Measurements from ENCODE around the gene H3-3A.

Gene H3-3A

DNA sequence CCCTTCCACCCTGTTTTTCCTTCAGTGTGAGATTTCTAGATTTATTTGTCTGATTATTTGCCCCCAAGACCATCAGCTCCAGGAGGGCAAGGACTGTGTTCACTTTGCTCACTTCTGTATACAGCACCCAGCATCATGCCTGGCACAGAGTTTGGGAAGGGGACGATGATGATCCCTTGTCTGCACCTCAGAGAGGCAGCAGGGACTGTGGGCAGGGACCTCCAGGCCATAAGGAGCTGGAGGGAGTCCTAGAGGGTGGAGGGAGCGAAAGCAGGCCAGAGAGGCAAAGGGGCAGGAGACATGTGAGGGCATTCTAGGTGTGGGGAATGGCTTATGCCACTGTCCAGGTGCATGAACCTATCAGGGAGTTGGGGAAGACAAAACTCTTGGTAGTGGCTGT is 32.8 kb downstream of the H3-3A start:
- DNase-seq (ENCODE audit: low read depth in 1 of 2, low spot score in 1 of 2), result no peak
- no peak for TF ChIP-seq SPI1 (IDR thresholded peaks at IDR 0.05; ENCODE audit: borderline replicate concordance, low read depth)
- TF ChIP-seq, protein P1, sequence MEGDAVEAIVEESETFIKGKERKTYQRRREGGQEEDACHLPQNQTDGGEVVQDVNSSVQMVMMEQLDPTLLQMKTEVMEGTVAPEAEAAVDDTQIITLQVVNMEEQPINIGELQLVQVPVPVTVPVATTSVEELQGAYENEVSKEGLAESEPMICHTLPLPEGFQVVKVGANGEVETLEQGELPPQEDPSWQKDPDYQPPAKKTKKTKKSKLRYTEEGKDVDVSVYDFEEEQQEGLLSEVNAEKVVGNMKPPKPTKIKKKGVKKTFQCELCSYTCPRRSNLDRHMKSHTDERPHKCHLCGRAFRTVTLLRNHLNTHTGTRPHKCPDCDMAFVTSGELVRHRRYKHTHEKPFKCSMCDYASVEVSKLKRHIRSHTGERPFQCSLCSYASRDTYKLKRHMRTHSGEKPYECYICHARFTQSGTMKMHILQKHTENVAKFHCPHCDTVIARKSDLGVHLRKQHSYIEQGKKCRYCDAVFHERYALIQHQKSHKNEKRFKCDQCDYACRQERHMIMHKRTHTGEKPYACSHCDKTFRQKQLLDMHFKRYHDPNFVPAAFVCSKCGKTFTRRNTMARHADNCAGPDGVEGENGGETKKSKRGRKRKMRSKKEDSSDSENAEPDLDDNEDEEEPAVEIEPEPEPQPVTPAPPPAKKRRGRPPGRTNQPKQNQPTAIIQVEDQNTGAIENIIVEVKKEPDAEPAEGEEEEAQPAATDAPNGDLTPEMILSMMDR (IDR thresholded peaks at IDR 0.05; ENCODE audit: insufficient read depth, low read length), result no peak
- no peak for TF ChIP-seq GABPA (IDR thresholded peaks at IDR 0.05; ENCODE audit: low read depth)
- TF ChIP-seq POLR2AphosphoS5 (IDR thresholded peaks at IDR 0.05; ENCODE audit: low read depth), result no peak
- no peak for TF ChIP-seq REST (IDR thresholded peaks at IDR 0.05; ENCODE audit: insufficient replicate concordance, low read depth)
- Histone ChIP-seq H3K27me3 (ENCODE audit: insufficient read depth, poor library complexity, severe bottlenecking) (no peaks in the 10 kb centered on the region), H3K4me3 (replicated peaks; ENCODE audit: insufficient read depth, low read length) (no peak overlapping the region), H3K27ac (replicated peaks) (no peak overlapping the region)

GRCh38 chr1:226097866-226098625 is 35.5 kb downstream of the H3-3A start:
- DNase-seq (ENCODE audit: low read depth in 1 of 2, low spot score in 1 of 2), result no peak
- Histone ChIP-seq H3K4me3 (replicated peaks; ENCODE audit: insufficient read depth, low read length) (no peak overlapping the region), H3K27me3 (ENCODE audit: insufficient read depth, poor library complexity, severe bottlenecking) (no peaks in the 10 kb centered on the region), H3K27ac (replicated peaks) (no peak overlapping the region)
- TF ChIP-seq, protein P1 (IDR thresholded peaks at IDR 0.05; ENCODE audit: insufficient read depth, low read length), result no peak
- TF ChIP-seq GABPA (IDR thresholded peaks at IDR 0.05; ENCODE audit: low read depth), result no peak

DNA sequence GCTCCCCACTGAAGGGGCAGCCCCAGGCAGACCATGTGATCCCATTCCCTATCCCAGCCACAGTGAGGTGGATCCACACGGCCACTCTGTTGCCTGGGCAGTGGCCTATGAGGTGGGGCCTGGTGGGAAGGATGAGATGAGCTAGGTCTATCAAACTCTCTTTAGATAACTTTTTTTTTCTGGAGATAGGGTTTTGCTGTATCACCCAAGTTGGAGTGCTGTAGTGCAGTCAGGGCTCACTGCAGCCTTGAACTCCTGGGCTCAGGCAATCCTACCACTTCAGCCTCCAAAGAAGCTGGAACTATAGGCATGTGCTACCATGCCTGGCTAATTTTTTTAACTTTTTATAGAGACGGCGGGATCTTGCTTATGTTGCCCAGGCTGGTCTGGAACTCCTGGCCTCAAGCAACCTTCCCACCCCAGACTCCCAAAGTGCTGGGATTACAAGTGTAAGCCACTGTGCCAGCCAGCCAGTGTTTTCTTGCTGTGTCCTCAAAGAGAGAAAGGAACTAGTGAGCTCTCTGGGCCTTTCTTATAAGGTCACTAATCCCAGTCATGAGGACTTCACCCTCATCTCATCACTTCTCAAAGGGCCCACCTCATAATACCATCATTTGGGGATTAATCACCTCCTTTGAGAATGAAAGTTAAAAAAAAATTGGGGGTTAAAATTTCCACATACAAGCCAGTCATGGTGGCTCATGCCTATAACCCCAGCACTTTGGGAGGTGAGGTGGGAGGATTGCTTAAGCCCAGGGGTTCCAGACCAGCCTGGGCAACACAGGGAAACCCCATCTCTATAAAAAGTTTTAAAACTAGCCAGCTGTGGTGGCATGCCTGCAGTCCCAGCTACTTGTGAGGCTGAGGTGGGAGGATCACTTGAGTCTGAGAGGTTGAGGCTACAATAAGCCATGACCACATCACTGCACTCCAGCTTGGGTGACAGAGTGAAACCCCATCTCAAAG is 36.6 kb downstream of the H3-3A start:
- H3K27me3 ChIP-seq (ENCODE audit: insufficient read depth, poor library complexity, severe bottlenecking), result no peaks in the 10 kb centered on the region
- TF ChIP-seq GABPA (IDR thresholded peaks at IDR 0.05; ENCODE audit: low read depth) (no peak), SPI1 (IDR thresholded peaks at IDR 0.05; ENCODE audit: borderline replicate concordance, low read depth) (no peak), POLR2AphosphoS5 (IDR thresholded peaks at IDR 0.05; ENCODE audit: low read depth) (no peak), REST (IDR thresholded peaks at IDR 0.05; ENCODE audit: insufficient replicate concordance, low read depth) (no peak)
- TF ChIP-seq, protein P1 (IDR thresholded peaks at IDR 0.05; ENCODE audit: insufficient read depth, low read length), result no peak
- H3K4me3 ChIP-seq (replicated peaks; ENCODE audit: insufficient read depth, low read length), result no peak overlapping the region
- DNase-seq (ENCODE audit: low read depth in 1 of 2, low spot score in 1 of 2), result no peak
- no peak overlapping the region for H3K27ac ChIP-seq (replicated peaks)

Data from HL-60 (cell line).